ENCODE data around the gene BTBD16.
A peak's percentile ranks its signal among the peaks of the same experiment; 100 is the strongest.

The BTBD16 gene

GRCh38 chr10:122323941-122324675, 53.0 kb downstream of the BTBD16 start:
- DNase-seq, result no peak

- DNase-seq, result no peak
Observed at GRCh38 chr10:122325235-122325634, 54.1 kb downstream of the BTBD16 start.

GRCh38 chr10:122326385-122326784, 55.3 kb downstream of the BTBD16 start:
- no peak for DNase-seq

- DNase-seq, result no peak
Observed at GRCh38 chr10:122326806-122327205, 55.7 kb downstream of the BTBD16 start.

GRCh38 chr10:122327237-122328206, 56.4 kb downstream of the BTBD16 start:
- no peak for DNase-seq

GRCh38 chr10:122328676-122329075, 57.6 kb downstream of the BTBD16 start:
- DNase-seq, result no peak

- DNase-seq, result no peak
Observed at GRCh38 chr10:122329416-122329815, 58.3 kb downstream of the BTBD16 start.

- DNase-seq, result no peak
Observed at GRCh38 chr10:122331100-122331499, 60.0 kb downstream of the BTBD16 start.

GRCh38 chr10:122331615-122332446, 60.7 kb downstream of the BTBD16 start:
- no peak for DNase-seq

- no peak for DNase-seq
Observed at GRCh38 chr10:122333037-122333436, 61.9 kb downstream of the BTBD16 start.

GRCh38 chr10:122336332-122336731, 65.2 kb downstream of the BTBD16 start:
- DNase-seq, result no peak

- no peak for DNase-seq
Observed at GRCh38 chr10:122336961-122337360, 65.9 kb downstream of the BTBD16 start.

GRCh38 chr10:122338609-122339441, 67.7 kb downstream of the BTBD16 start:
- DNase-seq, result no peak

- DNase-seq, result no peak
Observed at GRCh38 chr10:122341141-122341810, 70.2 kb downstream of the BTBD16 start.

GRCh38 chr10:122342293-122343134, 71.4 kb downstream of the BTBD16 start:
- peak; percentile 54 to 75 for DNase-seq

- DNase-seq, result no peak
Observed at GRCh38 chr10:122343135-122343800, 72.2 kb downstream of the BTBD16 start.

- DNase-seq, result no peak
Observed at GRCh38 chr10:122343936-122344335, 72.8 kb downstream of the BTBD16 start.

- no peak for DNase-seq
Observed at GRCh38 chr10:122344741-122345258, 73.7 kb downstream of the BTBD16 start.

- DNase-seq, result no peak
Observed at GRCh38 chr10:122346326-122346950, 75.3 kb downstream of the BTBD16 start.

Data from CD4-positive, alpha-beta T cell treated with Interleukin-1 beta for 1 hour (primary cell).